HG03196 (cell line): ENCODE results near the gene UMODL1.

ENCODE experiments used
- ATAC-seq: cut with Tn5 transposase; IDR thresholded peaks from one replicate; pipeline ENCODE4 v1.9.1; 2021; ENCODE audit not compliant: unreplicated experiment

The UMODL1 gene

DNA sequence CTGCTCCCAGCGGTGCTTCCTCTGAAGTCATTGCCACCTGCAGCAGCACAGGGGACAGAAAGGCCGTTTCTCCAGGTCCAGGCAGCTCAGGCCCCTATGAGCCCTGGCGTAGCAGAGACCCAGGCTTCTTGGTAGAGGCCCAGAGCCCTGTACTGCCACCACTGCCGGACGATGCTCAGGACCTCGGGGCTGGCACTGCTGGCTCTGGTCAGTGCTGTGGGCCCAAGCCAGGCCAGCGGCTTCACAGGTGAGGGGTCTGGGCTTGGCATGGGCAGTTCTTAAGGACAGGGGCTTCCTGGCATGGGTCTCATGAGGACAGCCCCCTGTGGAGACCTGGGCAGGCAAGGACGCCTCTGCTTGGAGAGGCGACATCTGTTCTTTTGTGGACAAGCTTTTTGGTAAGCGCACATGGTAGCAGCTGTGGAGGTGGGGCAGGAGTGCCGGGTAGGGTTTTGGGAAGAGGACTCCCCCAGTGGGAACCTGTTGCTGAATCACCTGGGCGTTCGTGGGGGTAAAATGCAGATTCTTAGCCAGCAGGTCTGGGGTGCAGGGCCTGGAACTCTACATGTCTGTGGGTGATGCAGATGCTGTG, at the start of gene UMODL1:
Gene UMODL1 (plus strand): TSS at position 172 of the 592 bp plus-strand sequence. CDS start 0 bp downstream, at position 172.
- no peak for ATAC-seq

DNA sequence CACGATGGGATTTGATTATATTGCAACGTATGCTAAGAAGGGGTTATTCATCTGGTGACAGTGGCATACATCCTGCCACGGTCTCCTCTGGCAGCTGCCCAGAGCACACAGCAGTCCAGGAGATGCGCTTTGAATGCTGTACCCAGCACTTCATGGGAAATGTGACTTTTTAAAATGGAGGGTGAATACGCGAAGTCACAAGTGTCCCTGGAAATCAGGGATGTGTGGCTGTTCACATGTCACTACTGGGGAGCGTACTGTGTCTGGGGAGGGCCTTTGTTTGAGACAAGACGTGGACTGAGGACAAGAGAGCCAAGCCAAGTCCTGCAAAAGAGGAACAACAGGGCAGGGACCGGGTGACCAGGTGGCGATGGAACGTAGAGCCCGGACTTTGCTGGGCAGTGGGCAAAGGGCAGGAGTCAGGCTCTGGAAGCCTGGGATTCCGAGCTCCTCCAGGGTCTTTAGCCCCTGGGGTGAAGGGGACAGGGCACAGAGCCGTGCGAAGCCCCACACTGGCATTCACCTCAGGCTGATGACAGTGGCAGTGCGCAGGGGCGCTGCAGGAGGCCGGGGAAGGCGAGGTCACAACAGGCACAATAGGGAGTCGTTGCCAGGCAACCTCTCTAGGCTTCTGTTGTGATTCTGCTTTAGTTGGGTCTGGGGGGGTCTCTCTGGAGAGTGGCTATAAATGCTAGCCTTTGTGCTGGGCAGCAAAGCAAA, 49.6 kb upstream of the UMODL1 start:
- ATAC-seq: no peak

GRCh38 chr21:42022091-42022430, 49.1 kb upstream of the UMODL1 start:
- ATAC-seq: no peak

DNA sequence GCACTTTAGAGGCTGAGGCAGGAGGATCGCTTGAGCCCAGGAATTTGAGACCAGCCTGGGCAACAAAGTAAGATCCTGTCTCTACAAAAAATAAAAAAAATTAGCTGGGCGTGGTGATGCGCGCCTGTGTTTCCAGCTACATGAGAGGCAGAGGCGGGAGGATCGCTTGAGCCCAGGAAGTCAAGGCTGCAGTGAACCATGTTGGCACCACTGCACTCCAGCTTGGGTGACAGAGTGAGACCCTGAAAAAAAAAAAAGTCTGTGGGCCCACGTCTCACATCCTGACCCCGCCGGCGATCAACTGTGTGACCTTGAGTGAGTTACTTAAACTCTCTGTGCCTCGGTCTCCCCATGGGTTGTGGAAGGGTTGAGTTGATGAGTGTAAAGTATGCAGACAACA, 48.2 kb upstream of the UMODL1 start:
- ATAC-seq: no peak

DNA sequence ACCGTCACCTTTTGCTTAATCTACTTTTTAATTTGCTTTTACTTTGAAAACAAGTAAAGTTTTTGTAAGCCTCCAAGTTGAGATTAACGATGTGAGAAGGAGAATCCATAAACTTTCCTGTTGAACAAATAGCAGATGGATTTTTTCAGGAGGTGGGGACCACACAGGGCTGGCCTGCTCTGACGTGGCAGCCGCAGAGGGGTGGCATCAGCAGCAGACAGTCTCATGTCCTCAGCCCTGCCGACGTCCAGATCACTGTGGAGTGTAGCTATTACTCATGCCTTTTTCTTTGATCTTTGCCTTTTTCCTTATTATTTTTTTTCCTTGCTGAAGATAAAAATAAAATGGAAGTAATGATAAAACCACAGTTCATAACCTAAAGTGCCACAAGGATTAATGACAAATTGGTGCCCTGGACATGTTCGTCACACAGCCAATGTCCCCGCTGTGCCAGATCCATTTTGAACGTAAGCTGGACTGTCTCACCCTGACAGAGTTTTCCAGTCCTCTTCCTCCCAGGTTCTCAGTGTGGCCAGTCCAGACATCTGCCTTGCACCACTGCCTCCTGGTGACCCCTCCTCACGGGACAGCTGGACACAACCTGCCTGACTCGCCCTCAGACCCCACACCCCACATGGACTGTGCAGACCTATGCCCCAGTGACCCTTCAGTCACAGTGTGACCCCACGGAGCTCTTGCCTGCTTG, 45.6 kb upstream of the UMODL1 start:
- no peak for ATAC-seq

GRCh38 chr21:42026082-42026435, 45.1 kb upstream of the UMODL1 start:
- ATAC-seq: no peak

GRCh38 chr21:42027085-42027821, 43.9 kb upstream of the UMODL1 start:
- ATAC-seq: no peak

- no peak for ATAC-seq
Measured at GRCh38 chr21:42027822-42028765, 43.0 kb upstream of the UMODL1 start.

GRCh38 chr21:42028766-42029425, 42.2 kb upstream of the UMODL1 start:
- ATAC-seq: no peak

DNA sequence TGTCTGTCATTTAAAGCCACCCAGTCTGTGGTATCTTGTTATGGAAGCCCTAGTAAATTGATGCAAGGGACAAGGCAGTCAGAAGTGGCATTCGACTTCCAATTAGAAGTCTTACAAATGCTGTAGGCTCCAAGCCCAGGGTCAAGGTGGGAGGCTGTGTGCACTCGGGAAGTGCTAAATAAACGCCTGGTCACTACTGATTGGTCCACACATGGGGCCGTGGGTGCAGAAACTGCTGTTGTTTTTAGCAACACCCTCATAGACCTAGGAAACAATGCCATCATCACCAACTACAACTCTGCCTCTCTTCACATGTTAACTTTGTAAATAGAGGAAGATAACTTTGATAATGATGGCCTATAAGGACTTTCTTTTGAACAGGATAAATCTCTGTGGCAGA, 40.8 kb upstream of the UMODL1 start:
- no peak for ATAC-seq

DNA sequence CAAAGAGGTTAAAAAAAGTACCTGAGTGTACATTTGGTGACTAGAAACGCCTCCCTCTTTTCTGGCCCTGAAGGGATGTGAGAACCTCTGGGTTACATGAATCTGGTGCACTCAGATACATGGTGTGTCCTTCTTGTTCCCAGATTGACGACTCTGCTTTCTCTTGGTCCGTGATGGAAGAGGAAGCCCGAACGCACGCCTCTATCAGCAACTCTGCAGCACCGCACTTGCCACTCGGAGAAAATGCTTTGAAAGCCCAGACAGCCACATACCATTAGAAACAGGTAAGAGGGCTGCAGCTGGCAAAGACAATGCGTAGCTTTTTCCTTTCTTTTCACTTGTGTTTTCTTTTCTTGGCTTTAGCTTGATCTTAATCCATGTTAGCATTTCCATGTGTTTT, 39.9 kb upstream of the UMODL1 start:
- no peak for ATAC-seq

- no peak for ATAC-seq
Measured at GRCh38 chr21:42031816-42032215, 39.3 kb upstream of the UMODL1 start.

- no peak for ATAC-seq
Measured at GRCh38 chr21:42032266-42032665, 38.9 kb upstream of the UMODL1 start.

DNA sequence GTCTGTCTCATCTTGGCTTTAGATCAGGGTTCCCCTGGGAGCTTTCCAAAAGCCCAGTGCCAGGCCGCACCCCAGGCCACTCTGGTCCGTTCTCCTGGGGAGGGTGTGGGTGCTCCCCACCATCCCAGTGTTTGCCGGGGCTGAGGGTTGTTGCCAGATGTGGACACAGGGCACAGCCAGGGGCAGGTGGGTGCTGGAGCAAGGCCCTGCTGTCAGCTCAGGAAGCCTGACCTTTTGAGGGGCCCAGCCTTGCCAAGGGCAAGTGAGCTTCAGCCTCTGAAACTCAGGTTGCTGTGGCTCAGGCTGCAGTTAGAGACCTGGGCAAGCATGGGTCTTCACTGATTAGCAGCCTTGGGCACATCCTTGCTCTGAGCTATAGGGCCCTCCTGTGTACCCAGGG, 38.1 kb upstream of the UMODL1 start:
- ATAC-seq: no peak

DNA sequence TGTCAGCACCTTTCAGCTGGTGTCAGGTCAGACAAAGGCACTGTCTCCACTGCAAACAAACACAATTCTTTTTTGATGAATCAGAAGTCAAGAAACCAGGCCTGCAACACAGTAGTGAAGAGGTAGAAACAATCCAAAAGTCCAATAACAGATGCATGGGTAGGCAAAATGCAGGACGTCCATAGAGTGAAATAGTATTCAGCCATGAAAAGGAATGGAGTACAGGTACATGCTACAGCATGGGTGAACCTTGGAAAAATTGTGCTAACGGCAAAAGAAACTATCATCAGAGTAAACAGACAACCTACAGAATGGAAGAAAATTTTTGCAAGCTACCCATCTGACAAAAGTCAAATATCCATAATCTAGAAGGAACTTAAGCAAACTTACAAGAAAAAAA, 34.8 kb upstream of the UMODL1 start:
- no peak for ATAC-seq

DNA sequence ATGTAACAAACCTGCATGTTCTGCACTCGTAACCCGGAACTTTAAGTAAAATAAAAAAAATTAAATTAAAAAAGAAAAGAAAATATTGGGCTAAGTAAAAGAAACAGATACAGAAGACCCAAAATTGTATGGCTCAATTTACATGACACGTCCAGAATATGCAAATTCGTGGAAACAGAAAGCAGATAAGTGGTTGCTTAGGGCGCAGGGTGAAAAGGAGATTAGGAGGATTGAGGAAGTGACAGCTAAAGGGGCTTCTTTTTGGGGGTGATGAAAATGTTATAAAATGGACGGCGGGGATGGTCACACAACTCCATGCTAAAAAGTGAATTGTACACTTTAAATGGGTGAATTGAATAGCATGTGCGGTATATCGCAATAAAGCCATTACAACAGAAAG, 33.6 kb upstream of the UMODL1 start:
- no peak for ATAC-seq

- no peak for ATAC-seq
Measured at GRCh38 chr21:42037943-42038342, 33.2 kb upstream of the UMODL1 start.

GRCh38 chr21:42038393-42038792, 32.7 kb upstream of the UMODL1 start:
- ATAC-seq: no peak

DNA sequence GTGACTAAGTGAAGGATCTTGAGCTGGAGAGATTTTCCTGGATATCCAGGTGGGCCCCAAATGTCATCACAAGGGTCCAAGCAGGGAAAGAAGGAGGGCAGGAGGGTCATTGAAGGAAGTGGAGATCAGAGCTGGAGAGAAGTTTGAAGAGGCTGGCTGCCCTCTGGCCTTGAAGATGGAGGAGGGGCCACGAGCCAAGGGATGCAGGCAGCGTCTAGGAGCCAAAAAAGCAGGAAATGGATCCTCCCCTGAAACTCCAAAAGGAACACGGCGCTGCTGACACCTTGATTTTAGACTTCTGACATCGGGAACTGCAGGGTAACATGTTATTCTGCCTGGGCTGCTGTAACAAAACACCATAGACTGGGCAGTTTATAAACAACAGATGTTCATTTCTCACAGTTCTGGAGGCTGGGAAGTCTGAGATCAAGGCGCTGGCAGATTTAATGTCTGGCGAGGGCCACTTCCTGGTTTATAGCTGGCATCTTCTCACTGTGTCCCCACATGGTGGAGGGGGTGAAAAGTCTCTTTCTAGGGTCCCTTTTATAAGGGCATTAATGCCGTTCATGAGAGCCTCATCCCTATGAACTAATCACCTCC, 32.2 kb upstream of the UMODL1 start:
- no peak for ATAC-seq

- no peak for ATAC-seq
Measured at GRCh38 chr21:42039470-42039901, 31.6 kb upstream of the UMODL1 start.
